ENCODE data around the gene DLG1.
"Not testable (repeated sequence)": the region's sequence is repeated elsewhere in the genome, so short reads cannot be mapped to it uniquely, and the experiment has no call there.

DNA sequence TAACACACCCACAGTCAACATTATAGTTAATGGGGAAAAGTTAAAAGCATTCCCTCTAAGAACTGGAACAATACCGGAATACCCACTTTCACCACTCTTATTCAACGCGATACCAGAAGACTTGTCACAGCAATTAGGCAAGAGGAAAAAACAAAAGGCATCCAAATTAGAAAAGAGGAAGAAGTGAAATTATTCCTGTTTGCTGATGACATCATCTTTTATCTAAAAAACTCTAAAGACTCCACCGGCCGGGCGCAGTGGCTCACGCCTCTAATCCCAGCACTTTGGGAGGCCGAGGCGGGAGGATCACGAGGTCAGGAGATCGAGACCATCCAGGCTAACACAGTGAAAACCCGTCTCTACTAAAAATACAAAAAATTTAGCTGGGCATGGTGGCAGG lies 97.6 kb downstream of the DLG1 start:
- TF ChIP-seq, protein P1, sequence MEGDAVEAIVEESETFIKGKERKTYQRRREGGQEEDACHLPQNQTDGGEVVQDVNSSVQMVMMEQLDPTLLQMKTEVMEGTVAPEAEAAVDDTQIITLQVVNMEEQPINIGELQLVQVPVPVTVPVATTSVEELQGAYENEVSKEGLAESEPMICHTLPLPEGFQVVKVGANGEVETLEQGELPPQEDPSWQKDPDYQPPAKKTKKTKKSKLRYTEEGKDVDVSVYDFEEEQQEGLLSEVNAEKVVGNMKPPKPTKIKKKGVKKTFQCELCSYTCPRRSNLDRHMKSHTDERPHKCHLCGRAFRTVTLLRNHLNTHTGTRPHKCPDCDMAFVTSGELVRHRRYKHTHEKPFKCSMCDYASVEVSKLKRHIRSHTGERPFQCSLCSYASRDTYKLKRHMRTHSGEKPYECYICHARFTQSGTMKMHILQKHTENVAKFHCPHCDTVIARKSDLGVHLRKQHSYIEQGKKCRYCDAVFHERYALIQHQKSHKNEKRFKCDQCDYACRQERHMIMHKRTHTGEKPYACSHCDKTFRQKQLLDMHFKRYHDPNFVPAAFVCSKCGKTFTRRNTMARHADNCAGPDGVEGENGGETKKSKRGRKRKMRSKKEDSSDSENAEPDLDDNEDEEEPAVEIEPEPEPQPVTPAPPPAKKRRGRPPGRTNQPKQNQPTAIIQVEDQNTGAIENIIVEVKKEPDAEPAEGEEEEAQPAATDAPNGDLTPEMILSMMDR (IDR thresholded peaks at IDR 0.05), result not testable (repeated sequence)
- not testable (repeated sequence) for TF ChIP-seq POLR2A (IDR thresholded peaks at IDR 0.05)

All from adrenal gland (tissue), 5 donors.